K562 (cell line): ENCODE results near the gene APPBP2. TPM values are rescaled to one million over a fixed set of nuclear protein-coding genes. Genes with fewer than 3 reads are reported as not detected.
A peak's percentile ranks its signal among the peaks of the same experiment; 100 is the strongest.

Experiments used
- ATAC-seq: fragments of 200-7000 bp; cut with Tn5 transposase; 3 replicates; pipeline ENCODE4 v1.9.1; 2020; ENCODE audit warnings: moderate library complexity
- BruUV-seq: library from RNA; stranded (reverse); fragments of 400-500 nt; replicated peaks from 2 replicates; lab custom pipeline; 2021; lab: Mats Ljungman, UMichigan
- CTCF ChIA-PET: fragments of 300-600 bp; formaldehyde crosslinking; extraction: SDS; loops from one replicate; lab custom pipeline; 2021; ENCODE audit warnings: low intra/inter-chr PET ratio; lab: Yijun Ruan, JAX
- POLR2A ChIA-PET: fragments of 300-600, 350-650 bp; sonication (Branson Sonifier 250); formaldehyde crosslinking; extraction: SDS; loops from one replicate; lab custom pipeline; 2021; ENCODE audit warnings: antibody characterized with exemption, inconsistent platforms; lab: Yijun Ruan, JAX
- DNase-seq, 4 experiments: peaks; one replicate each; pipeline versions ENCODE4 v3.0.0 to v3.0.0-alpha.2; 2011 to 2018; ENCODE audit warnings: low spot score in 3 of 4, mixed read lengths in 3 of 4; ENCODE audit errors: extremely low read depth in 1 of 4
- FAIRE-seq: peaks from 2 replicates; lab custom pipeline; 2011; peaks lifted over from hg19 to GRCh38; lab: Jason Lieb, UNC
- H2AFZ ChIP-seq: 2 replicates; pipeline ENCODE4 v1.6.0; 2011; ENCODE audit warnings: low read depth, low read length, control low read depth, inconsistent platforms
- H3K27ac ChIP-seq: fragments of 200-600 bp; 3 replicates; pipeline ENCODE4 v1.8.0; 2011; ENCODE audit warnings: low read depth, mild to moderate bottlenecking, control low read depth, inconsistent platforms, low read length, moderate library complexity, mixed read lengths; ENCODE audit errors: extremely low read depth
- H3K27me3 ChIP-seq, 2 experiments: fragments of 300-600 bp in 1 of 2; 2 replicates in 1 of 2; 3 replicates in 1 of 2; pipeline versions ENCODE4 v1.6.0 to v1.8.0; 2011; ENCODE audit warnings: inconsistent platforms in 2 of 2, low read length in 2 of 2, mild to moderate bottlenecking in 1 of 2, mixed read lengths in 1 of 2, moderate library complexity in 1 of 2; ENCODE audit not compliant: control insufficient read depth in 2 of 2, insufficient read depth in 2 of 2
- H3K36me3 ChIP-seq: fragments of 300-600 bp; 3 replicates; pipeline ENCODE4 v1.8.0; 2011; ENCODE audit warnings: mild to moderate bottlenecking, low read length, inconsistent platforms; ENCODE audit not compliant: control insufficient read depth, insufficient read depth
- H3K4me1 ChIP-seq, 2 experiments: fragments of 200-600 bp in 1 of 2; replicated peaks in 1 of 2; 2 replicates in 1 of 2; 3 replicates in 1 of 2; pipeline versions ENCODE4 v1.5.1 to v1.8.0; 2011; ENCODE audit warnings: inconsistent platforms in 2 of 2, low read length in 2 of 2, mild to moderate bottlenecking in 1 of 2, mixed read lengths in 1 of 2, moderate library complexity in 1 of 2; ENCODE audit not compliant: control insufficient read depth in 2 of 2, insufficient read depth in 2 of 2
- H3K4me2 ChIP-seq: 2 replicates; pipeline ENCODE4 v1.6.1; 2011; ENCODE audit warnings: low read length, control low read depth, inconsistent platforms, mixed read lengths; ENCODE audit not compliant: insufficient read depth
- H3K4me3 ChIP-seq: fragments of 200-600 bp; sonication (generic), shearing (Covaris generic); 2 replicates; pipeline ENCODE4 v1.5.1; 2016; ENCODE audit warnings: control low read depth, inconsistent platforms
- H3K79me2 ChIP-seq: fragments of 200-600 bp; 3 replicates; pipeline ENCODE4 v1.8.0; 2011; ENCODE audit warnings: low read length, inconsistent platforms; ENCODE audit not compliant: control insufficient read depth, insufficient read depth
- H3K9ac ChIP-seq, 2 experiments: 2 replicates each; pipeline versions ENCODE4 v1.6.0 to v1.6.1; 2011; ENCODE audit warnings: low read depth in 2 of 2, low read length in 2 of 2, control low read depth in 1 of 2, inconsistent platforms in 1 of 2, mild to moderate bottlenecking in 1 of 2, mixed read lengths in 1 of 2; ENCODE audit not compliant: insufficient read depth in 1 of 2
- H3K9me1 ChIP-seq: one replicate; pipeline ENCODE4 v1.6.0; 2011; ENCODE audit warnings: inconsistent platforms, mild to moderate bottlenecking, low read length, moderate library complexity; ENCODE audit not compliant: control insufficient read depth, insufficient read depth
- H3K9me3 ChIP-seq: replicated peaks from 2 replicates; pipeline ENCODE4 v1.5.1; 2011; ENCODE audit warnings: low read depth, low read length, inconsistent platforms; ENCODE audit not compliant: control insufficient read depth, insufficient read depth
- H4K20me1 ChIP-seq: replicated peaks from 2 replicates; pipeline ENCODE4 v1.6.1; 2011; ENCODE audit warnings: low read length, inconsistent platforms, mixed read lengths; ENCODE audit not compliant: control insufficient read depth, insufficient read depth
- BCL6 ChIP-seq: fragments of 250-450 bp; sonication (Bioruptor Pico); IDR thresholded peaks from 2 replicates; pipeline ENCODE4 v1.4.0; 2020
- CBFA2T3 ChIP-seq: fragments of 450-650 bp; IDR thresholded peaks from 2 replicates; pipeline ENCODE4 v1.6.1; 2017
- ZFP30 ChIP-seq: fragments of 250-450 bp; sonication (Bioruptor Pico); IDR thresholded peaks from 2 replicates; pipeline ENCODE4 v1.8.0; 2022; ENCODE audit warnings: moderate library complexity, mild to moderate bottlenecking, inconsistent platforms, borderline replicate concordance
- ZNF717 ChIP-seq: fragments of 250-450 bp; sonication (Bioruptor Pico); IDR thresholded peaks from 2 replicates; pipeline ENCODE4 v1.5.0; 2021
- WGBS: fragments of 100-300 bp; shearing (Covaris generic); methylation state at CpG from one replicate; pipeline ENCODE4 v1.1.6; 2016; ENCODE audit warnings: low coverage, mixed read lengths; ENCODE audit not compliant: insufficient coverage; ENCODE audit errors: missing lambda C conversion rate; 5-methylcytosine and 5-hydroxymethylcytosine counted together
- in situ Hi-C: fragments of 300-500 bp; cut with MboI; formaldehyde crosslinking; loops from 4 replicates; pipeline ENCODE4 v1.15.0; 2018; ENCODE audit warnings: inconsistent platforms, mixed read lengths
- intact Hi-C: fragments of 100-400 bp; cut with micrococcal nuclease; formaldehyde crosslinking; loops from 2 replicates; pipeline ENCODE4 v1.14.2; 2022
- polyA plus RNA-seq, 8 experiments: library from polyadenylated mRNA; depleted of rRNA in 4 of 8; stranded (reverse) in 5 of 8; unstranded in 3 of 8; fragments of >200 nt; fragmentation: Nextera tagmentation in 2 of 8; fragmentation: Illumina TruSeq in 1 of 8; extraction: Ambion mirVana in 2 of 8; extraction: Trizol in 1 of 8; gene quantifications; 2 replicates each; pipeline versions ENCODE4 v1.2.1 to v1.2.3, GENCODE V29; 2011 to 2014; ENCODE audit warnings: inconsistent platforms in 1 of 8, missing spikeins in 1 of 8
- total RNA-seq, 7 experiments: library from RNA; depleted of rRNA in 6 of 7; stranded (reverse); fragments of >200 nt in 6 of 7; fragmentation: Illumina TruSeq in 2 of 7; extraction: Trizol in 2 of 7; gene quantifications; 2 replicates each; pipeline versions ENCODE4 v1.2.1 to v1.2.3, GENCODE V29; 2011 to 2021; ENCODE audit warnings: low replicate concordance in 1 of 7
- TF ChIP-seq, protein P1 (sequence below), 3 experiments: fragments of 200-800 bp in 1 of 3; fragments of 250-450 bp in 1 of 3; fragments of 450-650 bp in 1 of 3; sonication (Bioruptor Pico) in 1 of 3; sonication (Bioruptor generic) in 1 of 3; formaldehyde crosslinking in 1 of 3; IDR thresholded peaks; 2 replicates each; pipeline versions ENCODE4 v1.6.1 to v1.8.0; 2016 to 2022; ENCODE audit warnings: mild to moderate bottlenecking in 2 of 3, missing genetic modification characterization in 2 of 3, missing compliant biosample characterization in 1 of 3, moderate library complexity in 1 of 3

Gene APPBP2
- total and polyA plus RNA-seq, 9 of the 15 experiments (the other 6 are each of a cell fraction or from before 2014, with no cell fraction given): 2.7 to 16.8 (median 6.9) TPM

DNA sequence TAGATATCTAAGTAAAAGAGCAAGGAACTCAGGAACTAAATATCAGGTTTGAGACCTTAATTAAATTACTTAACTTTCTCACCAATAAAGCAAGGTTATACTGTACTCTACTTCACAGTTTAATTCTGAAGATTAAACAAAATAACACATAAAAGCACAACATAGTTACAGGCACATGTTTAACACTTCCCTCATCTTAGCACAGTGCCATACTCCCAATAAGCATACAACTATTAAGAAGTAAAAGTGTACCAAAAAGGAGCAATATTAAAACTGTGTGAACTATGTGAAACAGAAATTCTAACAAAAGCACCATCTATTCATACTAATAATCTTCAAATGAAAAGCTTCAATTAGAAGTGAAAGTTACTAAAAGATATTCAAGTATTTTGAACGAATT is 2.2 kb downstream of the APPBP2 start:
- Histone ChIP-seq H3K79me2 (peaks cover 66% of the 10 kb centered on the region), H2AFZ (no peak overlapping the region), H3K27ac (no peak overlapping the region), H3K27me3 (no peaks in the 10 kb centered on the region), H3K4me2 (peak overlapping the region; percentile 95), H3K36me3 (peaks cover 14% of the 10 kb centered on the region; the same call in 1 of the 3 replicates), H3K9me3 (no peaks in the 10 kb centered on the region), H3K4me3 (peak overlapping the region; percentile 96), H3K4me1 (no peaks in the 10 kb centered on the region), H3K9me1 (no peaks in the 10 kb centered on the region), H3K9ac (peak overlapping the region in 1 of 2 experiments; percentile 86; a peak in 2 of 4 replicates), H4K20me1 (0 out of 2 replicates have a peak, but pooled peaks cover 4% of the 10 kb centered on the region)
- no peak for DNase-seq
- ChIA-PET CTCF (no interaction called here), POLR2A (interaction anchor here (0.9 to 2.0 kb wide), 2 partner anchors 9 to 13 kb away, joined by 3 to 6 read pairs; no protein-coding TSS in a partner anchor)
- BruUV-seq: no TSS peak
- intact Hi-C loops: no loop called here
- in situ Hi-C loops: no loop called here
- no peak for TF ChIP-seq CBFA2T3
- no peak for TF ChIP-seq BCL6
- no peak for TF ChIP-seq ZFP30 (CRISPR knock-in tag)
- TF ChIP-seq ZNF717: no peak
- TF ChIP-seq, protein P1, sequence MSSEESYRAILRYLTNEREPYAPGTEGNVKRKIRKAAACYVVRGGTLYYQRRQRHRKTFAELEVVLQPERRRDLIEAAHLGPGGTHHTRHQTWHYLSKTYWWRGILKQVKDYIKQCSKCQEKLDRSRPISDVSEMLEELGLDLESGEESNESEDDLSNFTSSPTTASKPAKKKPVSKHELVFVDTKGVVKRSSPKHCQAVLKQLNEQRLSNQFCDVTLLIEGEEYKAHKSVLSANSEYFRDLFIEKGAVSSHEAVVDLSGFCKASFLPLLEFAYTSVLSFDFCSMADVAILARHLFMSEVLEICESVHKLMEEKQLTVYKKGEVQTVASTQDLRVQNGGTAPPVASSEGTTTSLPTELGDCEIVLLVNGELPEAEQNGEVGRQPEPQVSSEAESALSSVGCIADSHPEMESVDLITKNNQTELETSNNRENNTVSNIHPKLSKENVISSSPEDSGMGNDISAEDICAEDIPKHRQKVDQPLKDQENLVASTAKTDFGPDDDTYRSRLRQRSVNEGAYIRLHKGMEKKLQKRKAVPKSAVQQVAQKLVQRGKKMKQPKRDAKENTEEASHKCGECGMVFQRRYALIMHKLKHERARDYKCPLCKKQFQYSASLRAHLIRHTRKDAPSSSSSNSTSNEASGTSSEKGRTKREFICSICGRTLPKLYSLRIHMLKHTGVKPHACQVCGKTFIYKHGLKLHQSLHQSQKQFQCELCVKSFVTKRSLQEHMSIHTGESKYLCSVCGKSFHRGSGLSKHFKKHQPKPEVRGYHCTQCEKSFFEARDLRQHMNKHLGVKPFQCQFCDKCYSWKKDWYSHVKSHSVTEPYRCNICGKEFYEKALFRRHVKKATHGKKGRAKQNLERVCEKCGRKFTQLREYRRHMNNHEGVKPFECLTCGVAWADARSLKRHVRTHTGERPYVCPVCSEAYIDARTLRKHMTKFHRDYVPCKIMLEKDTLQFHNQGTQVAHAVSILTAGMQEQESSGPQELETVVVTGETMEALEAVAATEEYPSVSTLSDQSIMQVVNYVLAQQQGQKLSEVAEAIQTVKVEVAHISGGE (CRISPR knock-in tag; IDR thresholded peaks at IDR 0.05): peak in 1 of 3 experiments; percentile 79; a peak in 2 of 6 replicates
- WGBS: 0% methylated on average over 1 of the region's 1 CpG
- no peak for ATAC-seq
- no peak for FAIRE-seq
